HepG2 (cell line): ENCODE measurements around the gene FNDC8. TPM values are rescaled to one million over a fixed set of nuclear protein-coding genes. Genes with fewer than 3 reads are reported as not detected.

Source experiments
- ATAC-seq: fragments of 200-7000 bp; cut with Tn5 transposase; 3 replicates; pipeline ENCODE4 v1.9.1; 2020; ENCODE audit warnings: mild to moderate bottlenecking, moderate library complexity
- BruUV-seq: library from RNA; stranded (reverse); fragments of 400-500 nt; replicated peaks from 2 replicates; lab custom pipeline; 2021; lab: Mats Ljungman, UMichigan
- CTCF ChIA-PET: fragments of 300-600 bp; formaldehyde crosslinking; extraction: SDS; loops from one replicate; lab custom pipeline; 2021; ENCODE audit warnings: low total read pairs, inconsistent platforms, low intra/inter-chr PET ratio; lab: Yijun Ruan, JAX
- POLR2A ChIA-PET: fragments of 350-600 bp; sonication (Branson Sonifier 250); formaldehyde crosslinking; loops from one replicate; lab custom pipeline; 2020; ENCODE audit warnings: antibody characterized with exemption, inconsistent platforms; lab: Yijun Ruan, JAX
- DNase-seq: peaks from one replicate; pipeline ENCODE4 v3.0.0-alpha.2; 2015; ENCODE audit warnings: low spot score
- FAIRE-seq: peaks from 3 replicates; lab custom pipeline; 2011; peaks lifted over from hg19 to GRCh38; lab: Jason Lieb, UNC
- H2AFZ ChIP-seq: one replicate; pipeline ENCODE4 v1.6.1; 2011; ENCODE audit warnings: low read length, inconsistent platforms
- H3K27ac ChIP-seq: fragments of 300-600 bp; 3 replicates; pipeline ENCODE4 v1.8.0; 2011; ENCODE audit warnings: mixed run types, mild to moderate bottlenecking, mixed read lengths, low read length, inconsistent platforms; ENCODE audit not compliant: insufficient read depth; ENCODE audit errors: extremely low read length
- H3K27me3 ChIP-seq, 2 experiments: fragments of 200-600 bp in 1 of 2; 2 replicates in 1 of 2; 3 replicates in 1 of 2; pipeline versions ENCODE4 v1.6.0 to v1.8.0; 2011; ENCODE audit warnings: low read length in 2 of 2, mild to moderate bottlenecking in 2 of 2, moderate library complexity in 2 of 2, inconsistent platforms in 1 of 2; ENCODE audit not compliant: insufficient read depth in 2 of 2, control insufficient read depth in 1 of 2
- H3K36me3 ChIP-seq, 2 experiments: fragments of 200-600 bp in 1 of 2; replicated peaks in 1 of 2; 2 replicates in 1 of 2; 3 replicates in 1 of 2; pipeline versions ENCODE4 v1.5.1 to v1.8.0; 2011; ENCODE audit warnings: low read length in 2 of 2, inconsistent platforms in 1 of 2; ENCODE audit not compliant: insufficient read depth in 2 of 2, control insufficient read depth in 1 of 2
- H3K4me1 ChIP-seq: 2 replicates; pipeline ENCODE4 v1.5.1; 2012; ENCODE audit warnings: low read length, inconsistent platforms; ENCODE audit not compliant: insufficient read depth
- H3K4me2 ChIP-seq: 2 replicates; pipeline ENCODE4 v1.6.0; 2011; ENCODE audit warnings: low read depth, low read length, inconsistent platforms
- H3K4me3 ChIP-seq, 3 experiments: fragments of 200-600 bp in 1 of 3; sonication (generic), shearing (Covaris generic) in 1 of 3; replicated peaks in 1 of 3; 2 replicates each; pipeline ENCODE4 v1.5.1; 2011 to 2016; ENCODE audit warnings: low read length in 3 of 3, inconsistent platforms in 2 of 3, low read depth in 2 of 3, mild to moderate bottlenecking in 2 of 3, control low read depth in 1 of 3, mixed read lengths in 1 of 3; ENCODE audit not compliant: insufficient read depth in 1 of 3
- H3K79me2 ChIP-seq: one replicate; pipeline ENCODE4 v1.6.1; 2011; ENCODE audit warnings: low read length, inconsistent platforms; ENCODE audit not compliant: insufficient read depth
- H3K9ac ChIP-seq: 2 replicates; pipeline ENCODE4 v1.6.0; 2011; ENCODE audit warnings: mild to moderate bottlenecking, low read depth, low read length, inconsistent platforms; ENCODE audit not compliant: insufficient read depth
- H3K9me3 ChIP-seq: 2 replicates; pipeline ENCODE4 v1.5.1; 2012; ENCODE audit warnings: mild to moderate bottlenecking, low read length
- H4K20me1 ChIP-seq: 2 replicates; pipeline ENCODE4 v1.6.0; 2011; ENCODE audit warnings: inconsistent platforms, mild to moderate bottlenecking, low read length, moderate library complexity; ENCODE audit not compliant: insufficient read depth
- CBX1 ChIP-seq: IDR thresholded peaks from one replicate; pipeline ENCODE4 v1.6.1; 2016; ENCODE audit warnings: antibody characterized with exemption, low read depth
- CERS6 ChIP-seq: sonication (generic); formaldehyde crosslinking; IDR thresholded peaks from 2 replicates; pipeline ENCODE4 v1.5.0; 2020; ENCODE audit warnings: missing genetic modification reagents
- FOXO1 ChIP-seq: sonication (generic); formaldehyde crosslinking; IDR thresholded peaks from 2 replicates; pipeline ENCODE4 v1.4.0; 2020; ENCODE audit warnings: missing genetic modification reagents
- GMEB1 ChIP-seq: sonication (generic); formaldehyde crosslinking; IDR thresholded peaks from 2 replicates; pipeline ENCODE4 v1.5.1; 2020; ENCODE audit warnings: missing genetic modification reagents, mild to moderate bottlenecking, borderline replicate concordance
- GPBP1L1 ChIP-seq: sonication (generic); formaldehyde crosslinking; IDR thresholded peaks from 2 replicates; pipeline ENCODE4 v1.5.0; 2020; ENCODE audit warnings: mild to moderate bottlenecking, missing genetic modification reagents
- NFE2 ChIP-seq: sonication (generic); formaldehyde crosslinking; IDR thresholded peaks from 2 replicates; pipeline ENCODE4 v1.4.0; 2020; ENCODE audit warnings: missing genetic modification reagents
- NR2F1 ChIP-seq, 2 experiments: fragments of 450-650 bp in 1 of 2; formaldehyde crosslinking in 1 of 2; IDR thresholded peaks; 2 replicates each; pipeline versions ENCODE4 v1.5.0 to v1.6.1; 2016 to 2020; ENCODE audit warnings: mild to moderate bottlenecking in 1 of 2, missing compliant biosample characterization in 1 of 2, missing genetic modification reagents in 1 of 2, moderate library complexity in 1 of 2
- POLR2G ChIP-seq: fragments of 200-400 bp; formaldehyde crosslinking; IDR thresholded peaks from 2 replicates; pipeline ENCODE4 v1.6.1; 2018; ENCODE audit warnings: mild to moderate bottlenecking, low read depth, low read length, moderate library complexity
- SMARCE1 ChIP-seq: fragments of 450-650 bp; IDR thresholded peaks from 2 replicates; pipeline ENCODE4 v1.6.1; 2017; ENCODE audit warnings: borderline replicate concordance
- TBX2 ChIP-seq: sonication (generic); formaldehyde crosslinking; IDR thresholded peaks from 2 replicates; pipeline ENCODE4 v1.5.0; 2020; ENCODE audit warnings: missing genetic modification reagents, mild to moderate bottlenecking, borderline replicate concordance
- ZFP36 ChIP-seq: fragments of 150-350 bp; IDR thresholded peaks from 2 replicates; pipeline ENCODE4 v1.6.1; 2018; ENCODE audit warnings: borderline replicate concordance, low read length, low read depth; ENCODE audit not compliant: partially characterized antibody
- ZNF510 ChIP-seq: sonication (generic); formaldehyde crosslinking; IDR thresholded peaks from 2 replicates; pipeline ENCODE4 v1.4.0; 2020; ENCODE audit warnings: low read depth, mild to moderate bottlenecking, missing genetic modification reagents
- ZNF512 ChIP-seq: sonication (generic); formaldehyde crosslinking; IDR thresholded peaks from 2 replicates; pipeline ENCODE4 v1.4.0; 2020; ENCODE audit warnings: mild to moderate bottlenecking, missing genetic modification reagents
- ZNF724P ChIP-seq: sonication (generic); formaldehyde crosslinking; IDR thresholded peaks from 2 replicates; pipeline ENCODE4 v1.8.0; 2022; ENCODE audit warnings: missing genetic modification reagents, borderline replicate concordance
- WGBS: methylation state at CpG from one replicate; pipeline ENCODE4 v1.1.6; 2017; ENCODE audit warnings: low lambda C conversion rate; 5-methylcytosine and 5-hydroxymethylcytosine counted together
- in situ Hi-C: cut with HindIII; loops from 2 replicates; pipeline ENCODE4 v1.10.0; 2017; ENCODE audit warnings: low pct_unique_long_range_greater_than_20kb; ENCODE audit not compliant: extremely low pct_ligation_motif_present
- intact Hi-C: fragments of 100-400 bp; cut with micrococcal nuclease; formaldehyde crosslinking; loops from one replicate; pipeline ENCODE4 v1.10.0; 2022; ENCODE audit not compliant: unreplicated experiment
- polyA plus RNA-seq, 8 experiments: library from polyadenylated mRNA; depleted of rRNA in 3 of 8; stranded (reverse) in 7 of 8; unstranded in 1 of 8; fragments of >200 nt; fragmentation: Illumina TruSeq in 4 of 8; extraction: Trizol in 4 of 8; gene quantifications; 2 replicates each; pipeline versions ENCODE4 v1.2.1 to v1.2.3, GENCODE V29; 2011 to 2016; ENCODE audit warnings: low read depth in 4 of 8, missing spikeins in 1 of 8, mixed read lengths in 1 of 8; ENCODE audit not compliant: insufficient read depth in 1 of 8
- total RNA-seq, 5 experiments: library from RNA; depleted of rRNA; stranded (reverse); fragments of >200 nt; fragmentation: Illumina TruSeq; extraction: Trizol; gene quantifications; 2 replicates each; pipeline ENCODE4 v1.2.3, GENCODE V29; 2016; ENCODE audit warnings: low read depth in 1 of 5

FNDC8 gene
- total and polyA plus RNA-seq, 2 of the 13 experiments (the other 11 are each of a cell fraction or from before 2014, with no cell fraction given) = not detected

DNA sequence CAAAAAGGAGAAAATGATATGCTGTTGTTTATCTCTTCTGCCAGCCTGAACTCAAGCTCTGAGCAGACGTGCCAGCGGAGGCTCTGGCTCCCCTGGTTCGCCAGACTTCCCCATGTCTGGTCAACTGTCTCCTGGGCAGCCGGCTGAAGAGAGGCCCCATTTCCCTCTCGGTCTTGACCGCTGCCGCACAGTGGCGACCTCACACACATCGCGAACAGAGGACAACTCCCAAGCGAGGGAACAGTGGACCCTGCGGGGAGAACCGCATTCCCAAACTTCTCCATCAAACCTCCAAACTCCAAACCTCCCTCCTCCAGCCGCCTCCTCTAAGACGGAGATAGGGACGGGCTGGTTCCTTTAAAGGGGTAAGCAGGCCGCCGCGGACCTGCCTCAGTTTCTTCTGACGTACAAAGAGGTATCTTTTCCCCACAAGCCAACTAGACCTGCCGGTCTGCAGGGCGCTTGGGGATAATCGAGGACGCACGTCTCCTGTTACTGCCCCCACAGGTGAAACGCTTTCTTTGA, 33.0 kb upstream of the FNDC8 start:
- Histone ChIP-seq H3K9me3 (no peaks in the 10 kb centered on the region), H3K4me1 (peaks cover 49% of the 10 kb centered on the region), H3K9ac (peak overlapping the region; percentile 80), H3K36me3 (no peaks in the 10 kb centered on the region), H2AFZ (no peak overlapping the region), H3K79me2 (peaks cover 46% of the 10 kb centered on the region), H3K4me2 (peak overlapping the region; percentile 82), H4K20me1 (no peaks in the 10 kb centered on the region), H3K4me3 (peak overlapping the region; percentile 71 to 92 (median 72)), H3K27me3 (no peaks in the 10 kb centered on the region), H3K27ac (peak overlapping the region; percentile 83)
- intact Hi-C loops (loop anchor here (1.0 to 5.0 kb wide), 3 partner anchors 25 to 66 kb away; partner anchors contain the start of genes RAD51D and RFFL), in situ Hi-C loops (no loop called here)
- DNase-seq (peak; percentile 49), FAIRE-seq (no peak), ATAC-seq (peak; percentile 78)
- ChIA-PET POLR2A (interaction anchor here (1.0 to 2.2 kb wide), 6 partner anchors 9 to 107 kb away, joined by 4 to 43 read pairs (median 10); partner anchors contain the start of gene RFFL), CTCF (interaction anchor here (1.2 to 3.0 kb wide), 3 partner anchors 31 to 90 kb away, joined by 4 to 21 read pairs (median 8); partner anchors contain the start of genes NLE1 and RAD51D)
- 0% methylated on average over 10 of the region's 26 CpGs for WGBS
- TSS peak; percentile 98 for BruUV-seq
- no peak for TF ChIP-seq TBX2 (CRISPR knock-in tag)
- no peak for TF ChIP-seq GPBP1L1
- TF ChIP-seq ZNF510 (CRISPR knock-in tag) = no peak
- TF ChIP-seq FOXO1 (CRISPR knock-in tag) = no peak
- no peak for TF ChIP-seq NFE2 (CRISPR knock-in tag)
- no peak for TF ChIP-seq ZNF724P (CRISPR knock-in tag)
- no peak for TF ChIP-seq CBX1
- no peak for TF ChIP-seq ZFP36
- TF ChIP-seq ZNF512 (CRISPR knock-in tag) = no peak
- no peak for TF ChIP-seq SMARCE1
- TF ChIP-seq POLR2G = peak; percentile 35; the same call in 1 of the 2 replicates
- no peak for TF ChIP-seq NR2F1 (CRISPR knock-in tag; IDR thresholded peaks at IDR 0.05)
- no peak for TF ChIP-seq CERS6 (CRISPR knock-in tag)
- no peak for TF ChIP-seq GMEB1 (CRISPR knock-in tag)
